Lower leg skin (tissue), 3 donors: Measurements from ENCODE around the gene VSIG1.

Experiments used
- CTCF ChIP-seq, 3 donors: fragments of 450-650 bp; IDR thresholded peaks; one replicate each; pipeline ENCODE4 v1.5.1; 2016; ENCODE audit warnings: antibody characterized with exemption in 3 of 3, mild to moderate bottlenecking in 3 of 3, moderate library complexity in 2 of 3
- POLR2A ChIP-seq, 2 donors: fragments of 450-650 bp; IDR thresholded peaks; one replicate each; pipeline ENCODE4 v1.6.1; 2016 to 2017; ENCODE audit warnings: antibody characterized with exemption in 2 of 2, mild to moderate bottlenecking in 1 of 2, moderate library complexity in 1 of 2

DNA sequence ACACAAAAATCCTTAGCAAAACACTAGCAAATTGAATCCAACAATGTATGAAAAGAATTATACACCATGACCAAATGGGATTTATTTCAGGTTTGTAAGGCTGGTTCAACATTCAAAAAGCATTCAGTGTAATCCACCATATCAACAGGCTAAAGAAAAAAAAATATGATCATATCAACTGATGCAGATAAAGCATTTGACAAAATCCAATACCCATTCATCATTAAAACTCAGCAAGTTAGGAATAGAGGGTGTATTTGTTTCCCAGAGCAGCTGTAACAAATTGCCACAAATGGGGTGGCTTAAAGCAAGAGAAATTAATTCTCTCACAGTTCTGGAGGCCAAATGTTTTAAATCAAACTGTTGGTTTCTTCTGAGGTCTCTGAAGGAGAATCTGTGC lies 10.7 kb downstream of the VSIG1 start:
- TF ChIP-seq CTCF (IDR thresholded peaks at IDR 0.05) (no peak), POLR2A (IDR thresholded peaks at IDR 0.05) (no peak)
